Kidney epithelial cell (primary cell): ENCODE measurements around the gene FGF1. TPM values are rescaled to one million over a fixed set of nuclear protein-coding genes. Genes with fewer than 3 reads are reported as not detected.

Experiments
- DNase-seq: peaks from one replicate; pipeline ENCODE4 v3.0.0-alpha.2; 2010; ENCODE audit warnings: low read depth
- H3K27me3 ChIP-seq: 2 replicates; pipeline ENCODE4 v1.6.0; 2011; ENCODE audit warnings: low read length; ENCODE audit not compliant: control insufficient read depth, insufficient read depth
- H3K36me3 ChIP-seq: 2 replicates; pipeline ENCODE4 v1.5.1; 2011; ENCODE audit warnings: low read length; ENCODE audit not compliant: control insufficient read depth, insufficient read depth
- H3K4me3 ChIP-seq: 2 replicates; pipeline ENCODE4 v1.5.1; 2011; ENCODE audit warnings: low read depth, mild to moderate bottlenecking, control low read depth, low read length
- total RNA-seq: library from RNA; depleted of rRNA; stranded (reverse); fragments of >200 nt; gene quantifications from 2 replicates; pipeline ENCODE4 v1.2.3, GENCODE V29; 2015
- TF ChIP-seq, protein P1 (sequence below): IDR thresholded peaks from 2 replicates; pipeline ENCODE4 v1.5.1; 2011; ENCODE audit warnings: mild to moderate bottlenecking, moderate library complexity, low read length, control low read depth, inconsistent platforms; ENCODE audit not compliant: insufficient read depth, poor library complexity, severe bottlenecking

Gene FGF1
- total RNA-seq, 1 donor from 2014 or later, result 12.1 TPM

- DNase-seq, result no peak
- Histone ChIP-seq H3K27me3 (no peaks in the 10 kb centered on the region), H3K36me3 (no peaks in the 10 kb centered on the region), H3K4me3 (no peak overlapping the region)
- TF ChIP-seq, protein P1, sequence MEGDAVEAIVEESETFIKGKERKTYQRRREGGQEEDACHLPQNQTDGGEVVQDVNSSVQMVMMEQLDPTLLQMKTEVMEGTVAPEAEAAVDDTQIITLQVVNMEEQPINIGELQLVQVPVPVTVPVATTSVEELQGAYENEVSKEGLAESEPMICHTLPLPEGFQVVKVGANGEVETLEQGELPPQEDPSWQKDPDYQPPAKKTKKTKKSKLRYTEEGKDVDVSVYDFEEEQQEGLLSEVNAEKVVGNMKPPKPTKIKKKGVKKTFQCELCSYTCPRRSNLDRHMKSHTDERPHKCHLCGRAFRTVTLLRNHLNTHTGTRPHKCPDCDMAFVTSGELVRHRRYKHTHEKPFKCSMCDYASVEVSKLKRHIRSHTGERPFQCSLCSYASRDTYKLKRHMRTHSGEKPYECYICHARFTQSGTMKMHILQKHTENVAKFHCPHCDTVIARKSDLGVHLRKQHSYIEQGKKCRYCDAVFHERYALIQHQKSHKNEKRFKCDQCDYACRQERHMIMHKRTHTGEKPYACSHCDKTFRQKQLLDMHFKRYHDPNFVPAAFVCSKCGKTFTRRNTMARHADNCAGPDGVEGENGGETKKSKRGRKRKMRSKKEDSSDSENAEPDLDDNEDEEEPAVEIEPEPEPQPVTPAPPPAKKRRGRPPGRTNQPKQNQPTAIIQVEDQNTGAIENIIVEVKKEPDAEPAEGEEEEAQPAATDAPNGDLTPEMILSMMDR, result no peak
These were observed 6.1 kb downstream of the FGF1 start for GRCh38 chr5:142679744-142680143.

- DNase-seq, result no peak
- no peaks in the 10 kb centered on the region for H3K27me3 ChIP-seq
- TF ChIP-seq, protein P1, result no peak
- H3K36me3 ChIP-seq, result no peaks in the 10 kb centered on the region
- no peak overlapping the region for H3K4me3 ChIP-seq
These were observed 7.4 kb downstream of the FGF1 start for GRCh38 chr5:142678529-142678928.

GRCh38 chr5:142677198-142677597 is 8.7 kb downstream of the FGF1 start:
- DNase-seq, result no peak
- Histone ChIP-seq H3K4me3 (no peak overlapping the region), H3K27me3 (no peaks in the 10 kb centered on the region), H3K36me3 (no peaks in the 10 kb centered on the region)
- TF ChIP-seq, protein P1, result no peak

DNA sequence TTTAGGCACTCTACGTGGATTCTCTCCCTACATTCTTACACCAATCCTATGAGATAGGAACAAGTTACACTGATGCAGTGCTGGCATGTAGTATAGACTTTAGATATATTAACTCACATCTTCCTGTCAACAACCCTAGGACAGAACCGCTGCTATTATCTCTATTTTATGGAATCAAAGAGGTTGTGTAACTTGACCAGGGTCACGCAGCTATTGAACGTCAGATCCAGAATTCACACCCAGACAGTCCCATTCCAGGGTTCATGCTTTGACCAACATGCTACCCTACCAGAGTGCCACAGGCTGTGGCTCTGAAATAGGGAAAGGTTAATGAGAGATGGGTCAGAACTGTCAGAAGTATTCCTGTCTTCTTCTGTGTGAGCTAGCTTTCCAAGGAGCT is 9.6 kb downstream of the FGF1 start:
- Histone ChIP-seq H3K4me3 (no peak overlapping the region), H3K36me3 (no peaks in the 10 kb centered on the region), H3K27me3 (no peaks in the 10 kb centered on the region)
- TF ChIP-seq, protein P1, result no peak
- DNase-seq, result no peak

- no peaks in the 10 kb centered on the region for H3K36me3 ChIP-seq
- TF ChIP-seq, protein P1, result no peak
- H3K4me3 ChIP-seq, result no peak overlapping the region
- peak; percentile 48 for DNase-seq
- H3K27me3 ChIP-seq, result no peaks in the 10 kb centered on the region
These were observed 11.1 kb downstream of the FGF1 start for GRCh38 chr5:142674531-142675469.
